Measurements from ENCODE around the gene IRF8.

The IRF8 gene

GRCh38 chr16:85927371-85927770, 28.4 kb downstream of the IRF8 start:
- no peak overlapping the region for H3K4me3 ChIP-seq (replicated peaks in 1 of 2; ENCODE audit: low read depth in 2 of 2, low read length in 2 of 2)
- DNase-seq (ENCODE audit: low read depth in 2 of 2), result no peak
- TF ChIP-seq, protein P1, sequence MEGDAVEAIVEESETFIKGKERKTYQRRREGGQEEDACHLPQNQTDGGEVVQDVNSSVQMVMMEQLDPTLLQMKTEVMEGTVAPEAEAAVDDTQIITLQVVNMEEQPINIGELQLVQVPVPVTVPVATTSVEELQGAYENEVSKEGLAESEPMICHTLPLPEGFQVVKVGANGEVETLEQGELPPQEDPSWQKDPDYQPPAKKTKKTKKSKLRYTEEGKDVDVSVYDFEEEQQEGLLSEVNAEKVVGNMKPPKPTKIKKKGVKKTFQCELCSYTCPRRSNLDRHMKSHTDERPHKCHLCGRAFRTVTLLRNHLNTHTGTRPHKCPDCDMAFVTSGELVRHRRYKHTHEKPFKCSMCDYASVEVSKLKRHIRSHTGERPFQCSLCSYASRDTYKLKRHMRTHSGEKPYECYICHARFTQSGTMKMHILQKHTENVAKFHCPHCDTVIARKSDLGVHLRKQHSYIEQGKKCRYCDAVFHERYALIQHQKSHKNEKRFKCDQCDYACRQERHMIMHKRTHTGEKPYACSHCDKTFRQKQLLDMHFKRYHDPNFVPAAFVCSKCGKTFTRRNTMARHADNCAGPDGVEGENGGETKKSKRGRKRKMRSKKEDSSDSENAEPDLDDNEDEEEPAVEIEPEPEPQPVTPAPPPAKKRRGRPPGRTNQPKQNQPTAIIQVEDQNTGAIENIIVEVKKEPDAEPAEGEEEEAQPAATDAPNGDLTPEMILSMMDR (IDR thresholded peaks at IDR 0.05; ENCODE audit: low read depth, low read length), result no peak

DNA sequence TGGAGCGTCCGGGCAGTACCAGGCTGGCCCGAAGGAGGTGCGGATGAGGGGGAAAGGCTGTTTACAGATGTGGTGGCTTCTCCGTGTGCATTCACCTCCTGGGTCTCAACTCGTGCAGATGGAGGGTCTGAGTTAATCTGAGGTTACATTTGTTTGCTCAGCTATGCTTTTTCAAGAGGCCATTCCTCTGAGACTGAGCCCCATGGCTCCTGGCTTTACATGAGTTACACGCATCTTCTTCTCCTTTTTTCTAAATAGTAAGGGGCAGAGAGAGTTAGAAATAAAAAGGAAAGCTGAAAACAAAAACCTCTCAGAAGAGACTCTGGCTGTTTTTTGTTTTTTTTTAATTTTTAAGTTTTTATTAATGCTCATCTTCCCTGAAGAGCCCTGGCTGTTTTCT, 29.0 kb downstream of the IRF8 start:
- TF ChIP-seq, protein P1 (IDR thresholded peaks at IDR 0.05; ENCODE audit: low read depth, low read length), result no peak
- no peak for DNase-seq (ENCODE audit: low read depth in 2 of 2)
- H3K4me3 ChIP-seq (replicated peaks in 1 of 2; ENCODE audit: low read depth in 2 of 2, low read length in 2 of 2), result no peak overlapping the region

DNA sequence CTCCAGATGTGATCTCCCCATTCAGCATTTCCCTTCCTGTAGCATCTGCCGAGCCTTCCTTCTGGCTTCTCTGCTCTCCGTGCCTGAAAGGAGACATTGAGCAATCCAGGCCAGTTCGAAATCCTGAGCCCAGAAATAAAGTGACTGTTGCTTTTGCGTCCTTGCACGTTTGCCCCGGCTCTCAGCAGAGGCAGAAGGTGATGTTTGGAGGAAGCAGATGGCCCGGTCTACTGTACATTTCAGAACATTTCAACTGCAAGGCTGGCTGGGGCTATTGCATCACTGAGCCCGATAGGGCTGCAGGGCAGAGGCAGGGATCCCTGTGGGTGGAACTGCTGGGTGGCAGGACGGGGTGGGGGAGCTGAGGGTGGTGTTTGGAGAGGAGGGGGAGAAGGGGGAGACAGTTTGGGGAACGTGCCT, 29.4 kb downstream of the IRF8 start:
- peak; percentile 18 to 40 for DNase-seq (ENCODE audit: low read depth in 2 of 2)
- no peak overlapping the region for H3K4me3 ChIP-seq (replicated peaks in 1 of 2; ENCODE audit: low read depth in 2 of 2, low read length in 2 of 2)
- TF ChIP-seq, protein P1 (IDR thresholded peaks at IDR 0.05; ENCODE audit: low read depth, low read length), result no peak

- TF ChIP-seq, protein P1 (IDR thresholded peaks at IDR 0.05; ENCODE audit: low read depth, low read length), result no peak
- H3K4me3 ChIP-seq (replicated peaks in 1 of 2; ENCODE audit: low read depth in 2 of 2, low read length in 2 of 2), result no peak overlapping the region
- DNase-seq (ENCODE audit: low read depth in 2 of 2), result no peak
Measured at GRCh38 chr16:85929259-85929721, 30.3 kb downstream of the IRF8 start.

DNA sequence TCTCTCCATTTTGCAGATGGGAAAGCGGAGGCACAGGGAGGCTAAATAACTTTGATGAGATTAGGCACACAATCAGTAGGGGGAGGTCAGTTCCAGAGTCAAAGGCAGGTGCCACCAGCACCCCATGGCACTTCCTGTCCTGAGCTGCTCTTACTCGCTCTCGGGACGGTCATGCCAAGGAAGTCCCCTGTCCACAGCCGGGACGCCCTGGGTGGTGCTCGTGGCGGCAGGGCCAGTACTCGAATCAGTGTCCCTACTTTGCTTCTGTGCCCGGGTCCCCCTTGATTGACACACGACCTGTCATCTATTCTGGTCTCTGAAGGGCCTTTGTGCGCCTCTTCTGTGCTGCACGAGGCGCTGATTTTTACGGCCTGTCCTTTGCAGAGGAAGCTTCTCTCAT, 31.3 kb downstream of the IRF8 start:
- DNase-seq (ENCODE audit: low read depth in 2 of 2), result no peak
- TF ChIP-seq, protein P1 (IDR thresholded peaks at IDR 0.05; ENCODE audit: low read depth, low read length), result no peak
- no peak overlapping the region for H3K4me3 ChIP-seq (replicated peaks in 1 of 2; ENCODE audit: low read depth in 2 of 2, low read length in 2 of 2)

DNA sequence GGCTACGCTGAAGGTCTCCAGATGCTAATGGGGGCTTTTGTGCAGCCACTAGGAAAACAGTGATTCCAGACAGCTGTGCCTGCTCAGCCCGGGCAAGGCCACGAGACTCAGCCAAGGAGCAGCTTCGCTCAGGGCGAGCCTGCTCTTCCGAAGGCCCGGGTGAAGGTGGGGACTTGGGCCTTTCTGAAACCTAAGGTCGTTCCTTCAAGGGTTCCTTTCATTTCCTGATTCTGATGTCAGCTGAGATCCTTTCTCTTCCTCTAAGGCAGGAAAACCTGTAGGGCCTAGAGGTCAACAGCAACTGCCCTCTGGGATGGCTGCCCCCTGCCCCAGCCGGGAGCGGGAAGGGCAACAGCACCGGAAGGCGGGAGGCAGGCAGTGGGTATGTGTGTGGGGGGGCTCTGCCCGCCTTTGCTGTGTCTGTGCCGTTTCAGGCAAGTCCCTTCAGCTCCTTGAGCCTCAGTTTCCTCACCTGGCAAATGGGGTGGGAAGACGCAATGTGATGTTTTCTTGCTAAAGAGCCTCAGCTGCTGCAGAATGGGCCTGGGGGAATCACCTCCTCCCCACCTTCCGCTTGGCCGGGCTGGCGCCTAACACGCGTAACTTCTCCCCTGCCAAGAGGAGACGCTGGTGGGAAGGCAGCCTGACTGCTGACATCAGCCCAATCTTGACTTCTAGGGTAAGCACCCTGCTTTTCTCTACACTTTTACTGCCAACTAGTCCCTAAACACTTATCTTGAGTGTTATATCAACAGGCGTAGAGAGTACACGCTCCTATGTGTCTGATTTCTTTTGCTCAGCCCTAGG, 32.8 kb downstream of the IRF8 start:
- TF ChIP-seq, protein P1 (IDR thresholded peaks at IDR 0.05; ENCODE audit: low read depth, low read length), result no peak
- H3K4me3 ChIP-seq (replicated peaks in 1 of 2; ENCODE audit: low read depth in 2 of 2, low read length in 2 of 2), result no peak overlapping the region
- no peak for DNase-seq (ENCODE audit: low read depth in 2 of 2)

Data from cardiac fibroblast (primary cell).